PC-3 (cell line): Measurements from ENCODE around the gene LMO7. TPM values are rescaled to one million over a fixed set of nuclear protein-coding genes. Genes with fewer than 3 reads are reported as not detected.

Experiments used
- ATAC-seq: fragments of 200-7000 bp; cut with Tn5 transposase; 2 replicates; pipeline ENCODE4 v1.9.1; 2020; ENCODE audit warnings: mild to moderate bottlenecking, moderate library complexity
- BruUV-seq: library from RNA; stranded (reverse); fragments of 400-500 nt; replicated peaks from 2 replicates; lab custom pipeline; 2021; lab: Mats Ljungman, UMichigan
- CTCF ChIA-PET: fragments of 300-600 bp; sonication (Branson Sonifier 250); formaldehyde crosslinking; loops from one replicate; lab custom pipeline; 2022; ENCODE audit warnings: antibody characterized with exemption; lab: Charles Lee
- POLR2A ChIA-PET: fragments of 300-600 bp; sonication (Branson Sonifier 250); formaldehyde crosslinking; loops from one replicate; lab custom pipeline; 2022; ENCODE audit warnings: antibody characterized with exemption; ENCODE audit not compliant: unreplicated experiment; lab: Charles Lee
- DNase-seq: peaks from one replicate; pipeline ENCODE4 v3.0.0-alpha.2; 2015
- H2AFZ ChIP-seq: fragments of 300-600 bp; sonication (generic); 2 replicates; pipeline ENCODE4 v1.6.0; 2016; ENCODE audit warnings: antibody characterized with exemption, low read length
- H3F3A ChIP-seq: fragments of 300-600 bp; sonication (generic); one replicate; pipeline ENCODE4 v1.6.0; 2017; ENCODE audit warnings: antibody characterized with exemption, low read length, control low read depth, mild to moderate bottlenecking; ENCODE audit not compliant: unreplicated experiment
- H3K27ac ChIP-seq: fragments of 300-600 bp; sonication (generic); 2 replicates; pipeline ENCODE4 v1.5.1; 2016; ENCODE audit warnings: mild to moderate bottlenecking, low read length
- H3K27me3 ChIP-seq: fragments of 300-600 bp; sonication (generic); 2 replicates; pipeline ENCODE4 v1.6.1; 2016; ENCODE audit warnings: low read length, mixed read lengths
- H3K36me3 ChIP-seq: fragments of 300-600 bp; sonication (generic); 2 replicates; pipeline ENCODE4 v1.6.1; 2016; ENCODE audit warnings: low read depth, mixed run types, low read length, mixed read lengths
- H3K4me1 ChIP-seq: fragments of 300-600 bp; sonication (generic); 2 replicates; pipeline ENCODE4 v1.5.1; 2016; ENCODE audit warnings: low read length; ENCODE audit not compliant: insufficient read depth
- H3K4me2 ChIP-seq: fragments of 300-600 bp; sonication (generic); 2 replicates; pipeline ENCODE4 v1.6.0; 2016; ENCODE audit warnings: low read length
- H3K4me3 ChIP-seq: fragments of 300-600 bp; sonication (generic); 2 replicates; pipeline ENCODE4 v1.5.1; 2016; ENCODE audit warnings: mild to moderate bottlenecking, low read length, mixed read lengths
- H3K79me2 ChIP-seq: fragments of 300-600 bp; sonication (generic); 2 replicates; pipeline ENCODE4 v1.6.1; 2017; ENCODE audit warnings: low read length, mixed read lengths
- H3K9ac ChIP-seq: fragments of 300-600 bp; sonication (generic); 2 replicates; pipeline ENCODE4 v1.6.0; 2016; ENCODE audit warnings: mild to moderate bottlenecking, low read length
- H3K9me2 ChIP-seq: fragments of 300-600 bp; sonication (generic); replicated peaks from 2 replicates; pipeline ENCODE4 v1.6.1; 2016; ENCODE audit warnings: mixed run types, low read length, mixed read lengths
- H3K9me3 ChIP-seq: fragments of 300-600 bp; sonication (generic); 2 replicates; pipeline ENCODE4 v1.6.1; 2016; ENCODE audit warnings: low read length, mixed read lengths
- H4K20me1 ChIP-seq: fragments of 300-600 bp; sonication (generic); 2 replicates; pipeline ENCODE4 v1.6.1; 2016; ENCODE audit warnings: low read length, mixed read lengths
- EZH2 ChIP-seq: fragments of 300-600 bp; sonication (generic); IDR thresholded peaks from one replicate; pipeline ENCODE4 v1.6.1; 2017; ENCODE audit warnings: antibody characterized with exemption, mild to moderate bottlenecking, low read length; ENCODE audit not compliant: unreplicated experiment
- EZH2phosphoT487 ChIP-seq: fragments of 300-600 bp; sonication (generic); IDR thresholded peaks from 2 replicates; pipeline ENCODE4 v1.6.1; 2018; ENCODE audit warnings: mild to moderate bottlenecking, antibody characterized with exemption, low read length, borderline replicate concordance
- intact Hi-C: fragments of 100-400 bp; cut with micrococcal nuclease; formaldehyde crosslinking; loops from 2 replicates; pipeline ENCODE4 v1.9.0; 2023
- total RNA-seq: library from RNA; depleted of rRNA; stranded (reverse); fragments of >200 nt; gene quantifications from 2 replicates; pipeline ENCODE4 v1.2.3, GENCODE V29; 2014
- TF ChIP-seq, protein P1 (sequence below): fragments of 300-600 bp; sonication (generic); conservative IDR thresholded peaks from 2 replicates; pipeline ENCODE4 v1.5.1; 2017; ENCODE audit warnings: antibody characterized with exemption, low read depth, mild to moderate bottlenecking, low read length

Gene LMO7
- total RNA-seq, 1 experiment from 2014 or later, result 83.6 TPM

DNA sequence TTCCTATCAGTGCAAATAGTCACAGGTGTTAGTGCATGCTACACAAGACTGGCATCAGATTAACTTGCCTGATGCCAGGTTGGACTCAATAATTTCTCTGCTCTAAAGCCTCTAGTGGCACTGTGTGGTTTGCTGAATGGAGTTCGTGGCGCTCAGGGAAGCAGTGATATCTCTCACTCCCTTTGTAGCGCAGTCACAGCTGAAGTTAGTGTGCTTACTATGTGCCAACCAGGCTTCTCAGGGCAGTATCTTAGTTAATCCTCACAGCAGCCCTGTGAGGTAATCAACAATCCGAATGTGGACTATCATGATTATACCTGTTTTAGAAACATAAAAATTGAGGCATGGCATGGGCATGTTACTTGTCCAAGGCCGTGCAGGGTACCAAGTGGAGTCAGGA lies 190.3 kb downstream of the LMO7 start:
- Histone ChIP-seq H3K9ac (no peak overlapping the region), H3K4me1 (no peaks in the 10 kb centered on the region), H3K27me3 (no peaks in the 10 kb centered on the region), H3K9me2 (no peaks in the 10 kb centered on the region), H3K79me2 (no peaks in the 10 kb centered on the region), H3F3A (no peaks in the 10 kb centered on the region), H3K4me3 (no peak overlapping the region), H4K20me1 (no peaks in the 10 kb centered on the region), H3K4me2 (no peak overlapping the region), H3K36me3 (peaks cover 16% of the 10 kb centered on the region; the same call in 1 of the 2 replicates), H3K9me3 (no peaks in the 10 kb centered on the region), H2AFZ (no peak overlapping the region), H3K27ac (no peak overlapping the region)
- ATAC-seq (no peak), DNase-seq (no peak)
- ChIA-PET POLR2A (no interaction called here), CTCF (no interaction called here)
- intact Hi-C loops, result no loop called here
- TF ChIP-seq EZH2phosphoT487 (no peak), EZH2 (no peak)
- TF ChIP-seq, protein P1, sequence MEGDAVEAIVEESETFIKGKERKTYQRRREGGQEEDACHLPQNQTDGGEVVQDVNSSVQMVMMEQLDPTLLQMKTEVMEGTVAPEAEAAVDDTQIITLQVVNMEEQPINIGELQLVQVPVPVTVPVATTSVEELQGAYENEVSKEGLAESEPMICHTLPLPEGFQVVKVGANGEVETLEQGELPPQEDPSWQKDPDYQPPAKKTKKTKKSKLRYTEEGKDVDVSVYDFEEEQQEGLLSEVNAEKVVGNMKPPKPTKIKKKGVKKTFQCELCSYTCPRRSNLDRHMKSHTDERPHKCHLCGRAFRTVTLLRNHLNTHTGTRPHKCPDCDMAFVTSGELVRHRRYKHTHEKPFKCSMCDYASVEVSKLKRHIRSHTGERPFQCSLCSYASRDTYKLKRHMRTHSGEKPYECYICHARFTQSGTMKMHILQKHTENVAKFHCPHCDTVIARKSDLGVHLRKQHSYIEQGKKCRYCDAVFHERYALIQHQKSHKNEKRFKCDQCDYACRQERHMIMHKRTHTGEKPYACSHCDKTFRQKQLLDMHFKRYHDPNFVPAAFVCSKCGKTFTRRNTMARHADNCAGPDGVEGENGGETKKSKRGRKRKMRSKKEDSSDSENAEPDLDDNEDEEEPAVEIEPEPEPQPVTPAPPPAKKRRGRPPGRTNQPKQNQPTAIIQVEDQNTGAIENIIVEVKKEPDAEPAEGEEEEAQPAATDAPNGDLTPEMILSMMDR, result no peak
- no TSS peak for BruUV-seq

DNA sequence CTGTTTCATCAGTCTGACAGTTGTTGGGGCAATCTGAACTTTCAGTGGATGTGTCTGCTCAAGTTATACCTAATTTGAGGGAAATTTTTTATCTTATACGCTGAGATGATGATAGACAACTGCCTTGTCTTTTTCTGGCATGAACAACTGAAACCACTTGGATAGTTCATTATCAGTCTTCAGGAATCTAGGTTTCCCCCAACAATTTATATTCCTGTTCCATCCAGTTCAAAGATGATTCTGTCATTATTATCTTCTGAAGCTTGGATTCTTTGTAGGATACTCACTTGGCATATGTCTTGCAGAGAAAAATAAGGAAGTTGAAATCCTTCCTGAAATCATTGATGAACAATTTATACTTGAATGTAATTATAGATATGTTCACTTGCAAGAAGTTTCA lies 193.7 kb downstream of the LMO7 start:
- no peak overlapping the region for H3K4me3 ChIP-seq
- no TSS peak for BruUV-seq
- CTCF ChIA-PET, result no interaction called here
- H3K27me3 ChIP-seq, result no peaks in the 10 kb centered on the region
- H2AFZ ChIP-seq, result no peak overlapping the region
- no peaks in the 10 kb centered on the region for H3K9me2 ChIP-seq
- H4K20me1 ChIP-seq, result no peaks in the 10 kb centered on the region
- H3K4me1 ChIP-seq, result no peaks in the 10 kb centered on the region
- POLR2A ChIA-PET, result no interaction called here
- no peak overlapping the region for H3K4me2 ChIP-seq
- H3K27ac ChIP-seq, result no peak overlapping the region
- no peak overlapping the region for H3K9ac ChIP-seq
- peaks cover 19% of the 10 kb centered on the region; the same call in 1 of the 2 replicates for H3K36me3 ChIP-seq
- H3K9me3 ChIP-seq, result no peaks in the 10 kb centered on the region
- intact Hi-C loops, result no loop called here
- DNase-seq (no peak), ATAC-seq (no peak)
- H3F3A ChIP-seq, result no peaks in the 10 kb centered on the region
- TF ChIP-seq, protein P1, result no peak
- TF ChIP-seq EZH2phosphoT487 (no peak), EZH2 (no peak)
- no peaks in the 10 kb centered on the region for H3K79me2 ChIP-seq

DNA sequence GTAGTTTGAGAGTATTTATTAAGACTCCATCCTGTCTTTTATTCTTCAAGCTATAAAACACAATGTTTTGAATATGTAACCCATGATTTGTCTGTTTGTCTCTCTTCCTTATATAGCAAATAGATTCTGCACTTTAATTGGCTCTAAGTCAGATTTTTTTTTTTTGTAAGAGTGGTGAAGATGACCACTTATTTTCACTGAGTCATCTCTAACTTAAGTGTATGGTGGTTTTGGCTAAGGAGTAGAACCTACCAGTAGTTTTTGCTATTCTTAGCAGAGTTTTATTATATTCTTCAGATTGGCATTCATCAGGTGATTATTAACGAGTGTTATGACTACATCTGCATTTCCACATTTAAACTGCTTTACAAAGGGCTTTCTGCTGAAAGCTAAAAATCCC lies 194.7 kb downstream of the LMO7 start:
- DNase-seq (peak; percentile 4), ATAC-seq (peak; percentile 15; the same call in 1 of the 2 replicates)
- Histone ChIP-seq H3K4me1 (no peaks in the 10 kb centered on the region), H3K79me2 (no peaks in the 10 kb centered on the region), H3K27me3 (no peaks in the 10 kb centered on the region), H3K9me3 (no peaks in the 10 kb centered on the region), H2AFZ (no peak overlapping the region), H3K9me2 (no peaks in the 10 kb centered on the region), H3K27ac (no peak overlapping the region), H3K36me3 (peaks cover 14% of the 10 kb centered on the region; the same call in 1 of the 2 replicates), H3K4me3 (no peak overlapping the region), H3F3A (no peaks in the 10 kb centered on the region), H3K4me2 (no peak overlapping the region), H3K9ac (no peak overlapping the region), H4K20me1 (no peaks in the 10 kb centered on the region)
- intact Hi-C loops, result no loop called here
- TF ChIP-seq EZH2 (no peak), EZH2phosphoT487 (no peak)
- TF ChIP-seq, protein P1, result no peak
- no TSS peak for BruUV-seq
- ChIA-PET POLR2A (no interaction called here), CTCF (no interaction called here)
